GM18505 (cell line): ENCODE measurements around the gene VAMP2.

Source experiments
- ATAC-seq: cut with Tn5 transposase; IDR thresholded peaks from one replicate; pipeline ENCODE4 v1.9.1; 2021; ENCODE audit not compliant: unreplicated experiment
- POLR2A ChIP-seq: IDR thresholded peaks from 4 replicates; pipeline ENCODE4 v1.6.1; 2011; ENCODE audit warnings: borderline replicate concordance; ENCODE audit not compliant: insufficient read depth, insufficient read length; ENCODE audit errors: extremely low read depth

Gene VAMP2

DNA sequence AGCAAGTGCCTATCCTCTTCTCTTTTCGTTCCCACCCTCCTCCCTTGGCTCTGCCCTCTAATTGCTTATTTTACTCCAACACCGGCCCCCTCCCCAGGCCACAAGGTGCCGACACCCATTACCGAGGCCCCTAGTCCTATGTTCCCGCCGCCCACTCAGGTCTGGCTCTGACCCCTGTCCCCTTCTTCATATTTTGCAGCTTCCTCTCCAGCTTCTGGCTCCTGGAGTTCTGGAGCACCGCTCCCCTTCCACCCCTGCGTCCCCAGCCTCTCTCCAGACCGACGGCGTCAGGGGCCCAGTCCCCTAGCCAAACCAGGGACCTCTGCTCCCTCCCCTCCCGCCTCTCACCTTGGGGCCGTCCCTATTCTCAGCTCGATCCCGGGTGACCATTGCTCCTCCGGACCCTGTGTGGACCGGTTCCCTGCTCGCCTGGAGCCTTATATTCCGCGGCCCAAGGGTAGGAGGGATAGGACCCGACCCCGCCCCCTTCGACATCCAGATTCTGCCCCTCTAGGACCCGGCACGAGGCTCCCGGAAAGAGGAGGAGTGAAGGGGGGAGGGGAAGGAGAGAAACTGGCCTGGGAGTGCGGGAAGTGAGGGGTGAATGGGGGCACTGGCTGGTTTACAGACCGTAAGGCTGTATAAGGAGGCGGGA is 38.9 kb downstream of the VAMP2 start, which contains the start of gene HES7:
TSS of gene HES7 (minus strand) at position 412 of the 655 bp plus-strand sequence. CDS start at position 390, 22 bp downstream.
- TF ChIP-seq POLR2A: no peak

DNA sequence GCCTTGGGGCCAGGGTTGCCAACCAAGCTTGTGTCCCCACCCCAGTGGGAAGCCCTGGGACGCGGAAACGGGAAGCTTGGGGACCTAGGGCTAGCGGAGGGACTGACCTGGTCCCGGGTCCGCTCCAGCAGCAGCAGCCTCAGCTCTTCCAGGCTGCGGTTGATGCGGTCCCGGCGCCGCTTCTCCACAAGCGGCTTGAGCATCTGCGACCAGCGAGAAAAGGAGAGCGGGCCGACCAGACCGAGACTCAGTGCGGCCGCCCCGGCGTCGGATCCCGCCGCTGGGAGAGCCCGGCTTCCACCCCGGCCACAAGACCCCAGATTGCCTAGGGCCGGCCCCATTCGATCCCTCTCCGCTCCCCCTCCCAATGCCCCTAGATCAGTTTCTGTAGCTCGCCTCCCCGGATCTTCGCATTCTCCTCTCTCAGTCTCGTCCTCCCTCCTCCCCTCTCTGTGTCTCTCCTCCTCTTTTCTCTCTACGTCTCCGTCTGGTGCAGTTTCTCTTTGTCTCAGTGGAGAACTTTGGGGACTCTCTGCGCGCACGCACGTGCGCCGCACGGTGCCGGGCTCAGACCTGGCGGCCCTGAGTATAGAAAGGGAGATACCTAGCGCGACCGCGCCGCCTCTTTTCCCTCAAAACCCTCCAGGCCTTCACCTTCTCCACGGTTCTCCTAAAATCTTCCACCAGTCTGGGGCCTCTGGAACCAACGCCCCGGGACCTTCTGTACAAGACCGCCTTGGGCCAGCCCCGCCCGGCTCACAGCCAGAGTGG is 39.6 kb downstream of the VAMP2 start:
- TF ChIP-seq POLR2A: no peak
- ATAC-seq: no peak

More for the DNA sequence above, 38.9 kb downstream of the VAMP2 start, which contains the start of gene HES7:
- ATAC-seq: no peak

DNA sequence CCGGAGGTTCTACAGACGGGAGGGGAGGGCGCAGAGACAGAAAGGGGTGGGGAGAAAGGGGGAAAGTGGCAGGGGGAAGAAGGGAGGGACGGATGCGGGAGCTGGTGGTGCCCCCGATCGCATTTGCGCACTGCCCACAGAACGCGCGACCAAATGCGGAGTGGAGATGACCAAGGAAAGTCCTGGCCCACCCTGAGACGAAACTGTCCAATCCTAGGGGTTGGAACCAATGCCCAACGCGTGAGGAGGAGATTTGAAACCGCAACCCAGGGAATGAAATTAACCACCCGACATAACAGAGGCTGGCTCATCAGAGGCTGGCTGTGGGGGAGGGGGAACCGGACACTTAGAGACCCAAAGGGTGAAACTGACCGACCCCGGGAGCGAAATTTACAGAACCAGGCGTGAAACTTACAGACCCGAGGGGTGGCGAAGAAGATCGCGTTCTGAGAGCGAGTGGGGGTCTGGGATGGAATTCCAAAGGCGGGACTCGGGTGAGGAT is 40.3 kb downstream of the VAMP2 start:
- no peak for ATAC-seq
- TF ChIP-seq POLR2A: no peak

DNA sequence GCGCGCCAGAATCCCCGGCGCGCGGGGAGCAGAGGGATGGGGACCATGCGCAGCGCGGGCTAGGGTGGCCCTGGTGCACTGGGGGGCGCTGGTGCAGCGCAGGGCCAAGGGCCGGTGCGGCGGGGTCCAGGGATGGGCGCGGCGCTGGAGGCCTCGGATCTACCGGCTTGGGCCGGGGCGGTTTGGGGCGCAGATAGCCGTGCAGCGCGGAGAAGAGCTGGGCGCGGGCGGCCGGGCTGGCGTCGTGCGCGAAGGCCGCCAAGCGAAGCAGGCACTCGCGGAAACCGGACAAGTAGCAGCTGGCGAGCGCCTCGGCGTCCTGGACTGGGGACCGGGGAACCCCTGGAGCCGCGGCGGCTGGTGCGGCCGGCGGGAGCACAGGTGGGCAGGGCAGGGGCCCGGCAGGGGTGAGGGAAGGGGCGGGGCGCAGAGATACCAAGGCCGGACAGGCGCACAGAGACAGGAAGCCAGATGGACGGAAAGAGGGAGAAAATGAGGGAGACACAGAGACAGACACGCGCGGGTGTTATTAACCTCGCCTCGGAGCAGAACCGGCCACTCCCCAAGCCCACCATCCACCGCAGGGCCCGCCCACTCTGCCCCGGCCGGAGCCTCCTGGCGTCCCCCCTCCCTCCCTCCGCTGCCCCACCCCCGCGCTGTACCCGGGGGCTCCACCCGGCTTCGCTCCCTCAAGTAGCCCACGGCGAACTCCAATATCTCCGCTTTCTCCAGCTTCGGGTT is 40.9 kb downstream of the VAMP2 start:
- peak; percentile 26 for TF ChIP-seq POLR2A
- peak; percentile 34 for ATAC-seq

DNA sequence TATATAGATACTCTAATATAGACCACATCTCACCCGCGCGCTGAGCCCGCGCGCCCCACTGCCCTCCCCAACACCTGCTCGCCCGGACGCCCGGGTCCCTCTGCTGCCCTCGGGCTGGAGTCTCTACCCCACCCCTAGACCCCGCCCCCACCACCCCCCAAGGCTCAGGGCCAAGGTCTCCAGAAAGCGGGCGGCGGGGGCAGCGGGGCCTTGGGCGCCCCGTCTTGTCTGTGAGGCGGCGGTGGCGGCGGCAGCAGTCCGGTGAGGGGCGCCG is 41.4 kb downstream of the VAMP2 start:
- no peak for ATAC-seq
- no peak for TF ChIP-seq POLR2A

DNA sequence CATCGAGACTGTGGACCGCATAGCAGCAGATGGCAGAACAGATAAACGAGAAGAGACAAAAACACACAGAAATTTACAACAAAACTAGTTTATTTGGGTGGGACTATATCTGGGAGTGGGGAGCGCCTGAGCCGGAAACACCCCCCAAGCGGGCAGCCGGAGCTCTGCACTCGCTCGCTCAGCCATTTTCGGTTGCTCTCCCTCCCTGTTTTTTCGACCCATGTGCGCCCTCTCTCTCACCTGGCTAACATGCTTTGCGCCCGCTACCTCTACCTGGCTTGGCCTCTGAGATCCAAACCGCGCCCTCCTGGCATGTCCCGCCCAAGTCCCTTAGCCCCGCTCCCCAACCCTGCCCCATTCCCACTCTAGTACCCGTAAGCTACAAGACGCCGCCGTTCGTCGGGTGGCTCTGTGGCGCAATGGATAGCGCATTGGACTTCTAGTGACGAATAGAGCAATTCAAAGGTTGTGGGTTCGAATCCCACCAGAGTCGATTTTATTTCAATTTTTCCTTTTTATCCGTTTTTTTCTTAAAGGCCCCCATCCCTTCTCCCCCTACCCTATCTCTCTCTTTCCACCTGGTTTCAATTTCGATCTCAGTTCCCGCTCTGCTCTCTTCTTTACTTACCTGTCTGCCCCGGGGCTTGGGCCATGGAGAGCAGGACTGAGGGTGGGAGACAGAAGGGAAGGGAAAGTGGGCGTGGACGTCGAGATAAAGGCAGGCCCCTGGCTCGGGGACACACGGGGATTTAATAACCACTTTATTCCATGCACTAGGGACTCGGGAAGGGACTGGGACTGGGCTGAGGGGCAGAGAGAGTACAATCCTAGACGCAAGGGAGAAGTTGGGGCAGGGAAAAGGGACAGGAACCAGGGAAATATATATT is 42.0 kb downstream of the VAMP2 start:
- peak; percentile 47 for TF ChIP-seq POLR2A
- no peak for ATAC-seq

DNA sequence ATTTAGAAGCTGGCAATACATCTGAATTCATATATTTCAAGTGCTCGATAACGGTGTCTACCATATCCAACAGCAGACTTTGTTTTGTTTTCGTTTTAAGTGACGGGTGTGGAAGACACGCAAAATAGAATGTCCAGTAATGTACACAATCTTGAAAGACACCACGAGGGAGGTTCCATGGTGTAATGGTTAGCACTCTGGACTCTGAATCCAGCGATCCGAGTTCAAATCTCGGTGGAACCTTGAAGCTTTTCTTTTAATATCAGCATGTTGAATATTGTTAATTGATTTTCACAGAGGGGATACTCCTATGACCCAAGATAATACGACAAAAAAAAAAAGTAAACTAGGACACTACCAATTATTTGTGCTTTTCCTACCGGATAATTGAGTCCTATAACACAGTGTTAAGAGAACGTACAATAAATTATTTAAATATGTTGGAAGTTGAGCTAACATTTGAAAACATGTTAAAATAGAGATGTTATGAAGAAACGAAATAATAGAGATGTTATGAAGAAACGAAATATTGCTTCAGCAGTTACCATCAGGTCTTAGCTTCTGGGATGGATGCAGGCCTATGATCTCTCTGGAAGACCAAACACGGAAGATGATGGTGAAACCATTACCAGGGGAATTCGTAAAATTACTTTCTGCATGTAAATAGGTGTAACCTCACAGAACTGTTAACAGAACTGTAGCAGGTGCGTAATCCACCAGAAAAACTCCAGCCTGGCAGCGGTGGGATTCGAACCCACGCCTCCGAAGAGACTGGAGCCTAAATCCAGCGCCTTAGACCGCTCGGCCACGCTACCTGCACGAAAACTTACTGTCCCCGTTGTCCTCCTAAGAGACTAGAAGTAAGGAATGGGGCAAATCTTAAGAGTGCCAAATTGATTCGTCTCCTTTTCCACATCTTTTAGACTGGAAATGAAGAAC is 42.9 kb downstream of the VAMP2 start:
- TF ChIP-seq POLR2A: no peak
- ATAC-seq: peak; percentile 30

DNA sequence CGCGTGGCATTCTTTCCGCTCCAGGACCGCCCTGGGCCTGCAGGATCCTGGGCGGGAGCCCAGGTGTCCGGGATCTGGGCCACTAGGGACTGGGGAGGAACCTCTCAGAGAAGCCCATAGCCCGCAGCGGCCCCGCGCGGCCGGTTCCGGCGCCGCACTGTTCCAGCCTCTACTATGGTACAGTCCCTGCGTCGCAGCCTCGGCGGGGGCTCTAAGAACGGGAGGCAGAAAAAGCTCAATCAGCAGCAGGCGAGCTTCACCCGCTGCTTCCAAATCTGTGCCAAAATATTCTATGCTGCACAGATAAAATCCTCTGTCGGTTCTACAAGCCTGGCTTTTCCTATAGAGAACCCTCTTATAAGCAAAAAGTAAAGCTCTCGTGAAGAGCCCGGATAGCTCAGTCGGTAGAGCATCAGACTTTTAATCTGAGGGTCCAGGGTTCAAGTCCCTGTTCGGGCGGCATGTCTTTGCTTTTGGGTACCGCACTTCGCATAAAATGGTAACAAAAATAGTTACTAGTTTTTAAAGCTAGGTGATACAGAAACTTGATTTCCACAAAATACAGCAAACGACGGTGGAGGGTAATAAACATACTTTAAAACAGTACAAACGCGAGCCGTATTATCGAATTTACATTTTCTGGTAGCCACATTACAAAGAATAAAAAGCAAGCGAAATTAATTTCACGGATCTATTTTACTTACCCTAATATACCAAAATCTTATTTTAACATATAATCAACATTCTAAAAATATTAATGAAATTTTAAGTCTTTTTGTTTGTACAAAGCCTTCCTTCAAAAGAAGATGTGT is 43.8 kb downstream of the VAMP2 start:
- no peak for TF ChIP-seq POLR2A
- peak; percentile 37 for ATAC-seq

DNA sequence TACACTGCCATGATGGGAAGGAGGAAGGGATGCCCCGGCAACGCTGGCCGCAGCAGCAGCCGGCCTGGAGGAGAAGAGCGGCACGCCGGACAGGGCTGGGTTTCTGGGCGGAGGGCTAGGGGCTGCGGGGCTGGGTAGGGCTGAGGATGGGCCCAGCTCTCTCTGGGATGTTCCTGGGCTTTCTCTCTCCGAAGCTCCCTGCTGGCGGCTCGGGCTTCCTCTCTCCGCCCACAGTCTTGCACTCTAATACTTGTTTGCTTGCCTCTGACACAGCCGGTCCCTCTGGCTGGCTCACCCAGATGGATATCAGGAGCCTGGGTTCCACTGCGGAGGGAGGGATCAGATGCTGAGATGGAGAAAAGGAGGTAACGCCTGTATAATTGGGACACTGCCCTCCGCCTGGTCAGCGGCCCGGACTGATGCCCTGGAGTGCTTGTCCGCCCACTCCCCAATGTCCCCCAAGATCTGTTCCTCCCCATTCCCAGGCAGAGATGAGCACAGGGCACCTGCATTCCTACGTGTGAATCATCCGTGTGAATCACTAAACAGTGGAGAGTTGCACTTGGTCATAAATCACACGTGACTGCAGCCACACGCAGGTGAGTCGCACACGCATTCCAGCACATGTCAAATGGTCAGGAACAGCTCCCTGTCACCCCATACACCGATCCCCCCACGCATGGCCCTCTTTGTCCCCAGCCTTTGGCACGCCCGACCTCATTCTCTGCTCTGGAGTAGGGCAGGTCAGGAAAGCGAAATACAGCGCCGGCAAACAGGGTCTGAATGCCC is 44.6 kb downstream of the VAMP2 start, which contains the start of gene ALOXE3:
TSS of gene ALOXE3 (minus strand) at position 535 of the 789 bp plus-strand sequence. CDS start at position 11, 524 bp downstream.
- ATAC-seq: no peak
- TF ChIP-seq POLR2A: no peak

DNA sequence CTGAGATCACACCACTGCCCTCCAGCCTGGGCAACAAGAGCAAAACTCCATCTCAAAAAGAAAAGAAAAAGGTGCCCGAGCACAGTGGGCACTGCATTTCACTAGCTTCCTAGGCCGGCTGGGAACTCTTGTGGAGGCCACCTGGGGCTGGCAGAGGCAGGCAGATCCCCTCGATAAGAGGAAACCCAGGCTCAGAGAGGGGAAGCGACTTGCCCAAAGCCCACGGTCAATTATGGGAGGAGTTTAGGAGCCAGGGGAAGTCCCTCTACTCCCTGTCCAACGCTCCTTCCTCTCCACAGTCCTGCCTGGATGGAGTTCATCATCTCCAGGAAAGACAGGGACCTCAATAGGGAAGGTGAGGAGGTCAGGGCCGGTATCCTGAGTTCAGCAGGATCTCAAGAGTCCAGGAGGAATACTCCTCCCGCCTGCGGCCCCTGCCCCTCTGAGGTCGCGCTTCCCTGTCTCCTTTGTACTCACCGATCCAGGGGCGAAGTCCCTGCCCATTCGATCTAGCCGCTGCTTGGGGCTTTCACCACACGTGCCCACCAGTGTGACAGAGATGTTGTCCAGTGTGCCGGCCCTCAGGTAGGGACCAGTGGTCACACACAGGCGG is 45.3 kb downstream of the VAMP2 start:
- no peak for TF ChIP-seq POLR2A
- no peak for ATAC-seq
